Measurements from ENCODE around the gene NFATC2IP. TPM values are rescaled to one million over a fixed set of nuclear protein-coding genes. Genes with fewer than 3 reads are reported as not detected.

NFATC2IP gene
- total and polyA plus RNA-seq, 9 of the 15 experiments (the other 6 are each of a cell fraction or from before 2014, with no cell fraction given): 15.6 to 106 (median 46.9) TPM

DNA sequence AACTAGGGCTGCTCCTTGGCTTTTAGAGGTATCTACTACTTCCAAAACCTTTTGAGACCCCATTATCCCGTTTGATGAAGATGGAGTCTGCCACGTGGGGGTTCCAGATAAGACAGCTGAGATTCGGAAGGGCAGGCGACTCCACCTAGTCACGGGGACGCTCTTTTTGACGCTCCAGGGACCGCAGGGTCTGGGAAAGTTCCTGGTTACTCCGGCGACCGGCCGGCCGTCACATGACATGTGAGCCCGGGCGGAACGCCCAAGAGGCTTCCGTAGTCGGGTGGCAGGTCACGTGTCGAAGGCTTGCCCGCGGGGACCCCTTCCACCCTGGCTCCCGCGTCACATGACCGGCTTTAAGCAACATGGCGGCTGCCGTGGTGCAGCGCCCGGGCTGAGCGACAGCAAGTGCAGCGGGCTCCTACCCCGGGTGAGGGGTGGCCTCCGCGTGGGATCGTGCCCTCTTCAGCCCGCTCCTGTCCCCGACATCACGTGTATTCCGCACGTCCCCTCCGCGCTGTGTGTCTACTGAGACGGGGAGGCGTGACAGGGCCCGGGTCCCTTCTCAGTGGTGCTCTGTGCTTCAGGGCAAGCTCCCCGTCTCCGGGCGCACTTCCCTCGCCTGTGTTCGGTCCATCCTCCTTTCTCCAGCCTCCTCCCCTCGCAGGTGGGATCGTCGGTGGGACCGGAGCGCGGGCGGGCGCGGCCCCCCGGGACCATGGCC lies 23.9 kb downstream of the NFATC2IP start, which contains the start of gene SPNS1 (continued):
- TF ChIP-seq TAF15 (IDR thresholded peaks at IDR 0.05; ENCODE audit: low read depth, low read length) (no peak), RNF2 (IDR thresholded peaks at IDR 0.05) (peak; percentile 87), HDAC2 (IDR thresholded peaks at IDR 0.05) (peak; percentile 93), TGIF2 (CRISPR knock-in tag; IDR thresholded peaks at IDR 0.05) (no peak), CAMTA2 (CRISPR knock-in tag; conservative IDR thresholded peaks at IDR 0.05) (no peak), C11orf30 (IDR thresholded peaks at IDR 0.05; ENCODE audit: low read depth) (peak; percentile 100), ZEB2 (IDR thresholded peaks at IDR 0.05) (peak; percentile 34; the same call in 1 of the 2 replicates), PML (IDR thresholded peaks at IDR 0.05; ENCODE audit: low read length) (0 out of 2 replicates have a peak, but pooled peaks have one; percentile 24), ZNF311 (CRISPR knock-in tag; IDR thresholded peaks at IDR 0.05) (0 out of 2 replicates have a peak, but pooled peaks have one; percentile 17), MCM5 (IDR thresholded peaks at IDR 0.05; ENCODE audit: low read depth) (no peak), PCBP1 (IDR thresholded peaks at IDR 0.05; ENCODE audit: low read depth, low read length, poor library complexity, severe bottlenecking) (peak; percentile 44), JUN (IDR thresholded peaks at IDR 0.05; ENCODE audit: borderline replicate concordance, low read depth, low read length) (peak; percentile 81), JUN (CRISPR knock-in tag; IDR thresholded peaks at IDR 0.05; ENCODE audit: borderline replicate concordance) (no peak), SUPT5H (IDR thresholded peaks at IDR 0.05) (peak; percentile 77), THRAP3 (IDR thresholded peaks at IDR 0.05; ENCODE audit: borderline replicate concordance) (no peak), ZNF696 (CRISPR knock-in tag; conservative IDR thresholded peaks at IDR 0.05) (no peak), HNRNPLL (IDR thresholded peaks at IDR 0.05; ENCODE audit: low read depth, low read length, poor library complexity, severe bottlenecking) (peak; percentile 47), MAFK (IDR thresholded peaks at IDR 0.05; ENCODE audit: low read length) (0 out of 2 replicates have a peak, but pooled peaks have one; percentile 30), SMAD3 (CRISPR knock-in tag; conservative IDR thresholded peaks at IDR 0.05) (no peak), CBFB (CRISPR knock-in tag; IDR thresholded peaks at IDR 0.05) (peak; percentile 82)
- TF ChIP-seq, protein P1, sequence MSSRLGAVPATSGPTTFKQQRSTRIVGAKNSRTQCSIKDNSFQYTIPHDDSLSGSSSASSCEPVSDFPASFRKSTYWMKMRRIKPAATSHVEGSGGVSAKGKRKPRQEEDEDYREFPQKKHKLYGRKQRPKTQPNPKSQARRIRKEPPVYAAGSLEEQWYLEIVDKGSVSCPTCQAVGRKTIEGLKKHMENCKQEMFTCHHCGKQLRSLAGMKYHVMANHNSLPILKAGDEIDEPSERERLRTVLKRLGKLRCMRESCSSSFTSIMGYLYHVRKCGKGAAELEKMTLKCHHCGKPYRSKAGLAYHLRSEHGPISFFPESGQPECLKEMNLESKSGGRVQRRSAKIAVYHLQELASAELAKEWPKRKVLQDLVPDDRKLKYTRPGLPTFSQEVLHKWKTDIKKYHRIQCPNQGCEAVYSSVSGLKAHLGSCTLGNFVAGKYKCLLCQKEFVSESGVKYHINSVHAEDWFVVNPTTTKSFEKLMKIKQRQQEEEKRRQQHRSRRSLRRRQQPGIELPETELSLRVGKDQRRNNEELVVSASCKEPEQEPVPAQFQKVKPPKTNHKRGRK (tag; IDR thresholded peaks at IDR 0.05): no peak
- TF ChIP-seq, protein P2, sequence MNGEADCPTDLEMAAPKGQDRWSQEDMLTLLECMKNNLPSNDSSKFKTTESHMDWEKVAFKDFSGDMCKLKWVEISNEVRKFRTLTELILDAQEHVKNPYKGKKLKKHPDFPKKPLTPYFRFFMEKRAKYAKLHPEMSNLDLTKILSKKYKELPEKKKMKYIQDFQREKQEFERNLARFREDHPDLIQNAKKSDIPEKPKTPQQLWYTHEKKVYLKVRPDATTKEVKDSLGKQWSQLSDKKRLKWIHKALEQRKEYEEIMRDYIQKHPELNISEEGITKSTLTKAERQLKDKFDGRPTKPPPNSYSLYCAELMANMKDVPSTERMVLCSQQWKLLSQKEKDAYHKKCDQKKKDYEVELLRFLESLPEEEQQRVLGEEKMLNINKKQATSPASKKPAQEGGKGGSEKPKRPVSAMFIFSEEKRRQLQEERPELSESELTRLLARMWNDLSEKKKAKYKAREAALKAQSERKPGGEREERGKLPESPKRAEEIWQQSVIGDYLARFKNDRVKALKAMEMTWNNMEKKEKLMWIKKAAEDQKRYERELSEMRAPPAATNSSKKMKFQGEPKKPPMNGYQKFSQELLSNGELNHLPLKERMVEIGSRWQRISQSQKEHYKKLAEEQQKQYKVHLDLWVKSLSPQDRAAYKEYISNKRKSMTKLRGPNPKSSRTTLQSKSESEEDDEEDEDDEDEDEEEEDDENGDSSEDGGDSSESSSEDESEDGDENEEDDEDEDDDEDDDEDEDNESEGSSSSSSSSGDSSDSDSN (IDR thresholded peaks at IDR 0.05; ENCODE audit: borderline replicate concordance in 1 of 2, low read depth in 2 of 2, low read length in 2 of 2): 0 out of 4 replicates have a peak, but pooled peaks of 1 of the 2 experiments have one; percentile 40
- TF ChIP-seq, protein P3, sequence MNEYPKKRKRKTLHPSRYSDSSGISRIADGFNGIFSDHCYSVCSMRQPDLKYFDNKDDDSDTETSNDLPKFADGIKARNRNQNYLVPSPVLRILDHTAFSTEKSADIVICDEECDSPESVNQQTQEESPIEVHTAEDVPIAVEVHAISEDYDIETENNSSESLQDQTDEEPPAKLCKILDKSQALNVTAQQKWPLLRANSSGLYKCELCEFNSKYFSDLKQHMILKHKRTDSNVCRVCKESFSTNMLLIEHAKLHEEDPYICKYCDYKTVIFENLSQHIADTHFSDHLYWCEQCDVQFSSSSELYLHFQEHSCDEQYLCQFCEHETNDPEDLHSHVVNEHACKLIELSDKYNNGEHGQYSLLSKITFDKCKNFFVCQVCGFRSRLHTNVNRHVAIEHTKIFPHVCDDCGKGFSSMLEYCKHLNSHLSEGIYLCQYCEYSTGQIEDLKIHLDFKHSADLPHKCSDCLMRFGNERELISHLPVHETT (CRISPR knock-in tag; conservative IDR thresholded peaks at IDR 0.05 in 1 of 2, IDR thresholded peaks at IDR 0.05 in 1 of 2): peak in 1 of 2 experiments; percentile 87; a peak in 2 of 4 replicates

Data from K562 (cell line).